Esophagus squamous epithelium (tissue), 4 donors: ENCODE measurements around the gene MBOAT1.

ENCODE experiments used
- CTCF ChIP-seq, 6 experiments: fragments of 450-650 bp in 4 of 6; fragments of 200-600 bp in 2 of 6; sonication (generic) in 2 of 6; IDR thresholded peaks; one replicate each; pipeline ENCODE4 v1.5.1; 2016 to 2019; ENCODE audit warnings: antibody characterized with exemption in 6 of 6, mild to moderate bottlenecking in 4 of 6, moderate library complexity in 4 of 6
- POLR2A ChIP-seq, 4 donors: fragments of 450-650 bp; IDR thresholded peaks; one replicate each; pipeline ENCODE4 v1.6.1; 2017; ENCODE audit warnings: antibody characterized with exemption in 4 of 4, mild to moderate bottlenecking in 4 of 4, moderate library complexity in 3 of 4

- TF ChIP-seq CTCF (IDR thresholded peaks at IDR 0.05) (no peak), POLR2A (IDR thresholded peaks at IDR 0.05) (no peak)
Observed at GRCh38 chr6:20246125-20246524, 33.9 kb upstream of the MBOAT1 start.
